ENCODE measurements around the gene MYOT. TPM values are rescaled to one million over a fixed set of nuclear protein-coding genes. Genes with fewer than 3 reads are reported as not detected.

MYOT gene
- total RNA-seq, 1 donor from 2014 or later: not detected

DNA sequence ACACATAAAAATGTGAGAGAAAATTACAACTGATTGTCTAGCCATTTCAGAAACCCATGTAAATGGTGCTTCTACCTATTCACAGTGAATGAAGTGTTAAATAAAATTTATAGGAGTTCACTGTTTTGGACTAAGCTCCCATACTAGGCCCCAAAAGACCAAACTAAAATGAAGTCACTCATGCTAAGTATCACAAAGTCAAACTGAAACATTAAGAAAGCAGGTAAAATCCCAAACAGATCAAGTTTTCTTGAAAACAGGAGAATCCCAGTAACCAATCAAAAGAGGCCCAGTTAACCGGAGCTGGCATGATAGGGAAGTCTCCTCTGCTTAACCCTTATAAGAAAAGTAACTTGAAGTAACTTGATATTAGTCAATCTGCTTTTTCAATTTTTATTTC is 35.2 kb upstream of the MYOT start:
- H3K4me3 Mint-ChIP-seq (ENCODE audit: unreplicated experiment): no peak overlapping the region

DNA sequence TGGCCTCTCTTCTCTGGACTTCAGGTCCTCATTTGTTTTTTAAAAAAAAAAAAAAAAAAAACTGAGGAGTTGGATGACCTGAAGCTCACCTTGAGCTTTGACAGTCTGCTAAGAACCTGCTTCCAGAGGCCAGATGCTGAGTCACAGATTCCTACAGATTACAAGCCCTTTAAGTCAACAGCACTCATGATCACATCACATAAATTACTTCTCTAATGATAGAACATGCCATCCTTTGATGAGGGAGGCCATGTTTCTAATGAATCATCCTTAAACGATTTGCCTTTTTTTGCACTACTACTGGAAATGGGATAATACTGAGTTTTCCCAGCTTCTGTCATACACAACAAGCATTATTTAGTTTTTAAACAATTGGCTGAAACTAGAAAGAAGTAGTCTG is 34.2 kb upstream of the MYOT start:
- DNase-seq (ENCODE audit: extremely low spot score, unreplicated experiment): no peak
- TF ChIP-seq, protein P1, sequence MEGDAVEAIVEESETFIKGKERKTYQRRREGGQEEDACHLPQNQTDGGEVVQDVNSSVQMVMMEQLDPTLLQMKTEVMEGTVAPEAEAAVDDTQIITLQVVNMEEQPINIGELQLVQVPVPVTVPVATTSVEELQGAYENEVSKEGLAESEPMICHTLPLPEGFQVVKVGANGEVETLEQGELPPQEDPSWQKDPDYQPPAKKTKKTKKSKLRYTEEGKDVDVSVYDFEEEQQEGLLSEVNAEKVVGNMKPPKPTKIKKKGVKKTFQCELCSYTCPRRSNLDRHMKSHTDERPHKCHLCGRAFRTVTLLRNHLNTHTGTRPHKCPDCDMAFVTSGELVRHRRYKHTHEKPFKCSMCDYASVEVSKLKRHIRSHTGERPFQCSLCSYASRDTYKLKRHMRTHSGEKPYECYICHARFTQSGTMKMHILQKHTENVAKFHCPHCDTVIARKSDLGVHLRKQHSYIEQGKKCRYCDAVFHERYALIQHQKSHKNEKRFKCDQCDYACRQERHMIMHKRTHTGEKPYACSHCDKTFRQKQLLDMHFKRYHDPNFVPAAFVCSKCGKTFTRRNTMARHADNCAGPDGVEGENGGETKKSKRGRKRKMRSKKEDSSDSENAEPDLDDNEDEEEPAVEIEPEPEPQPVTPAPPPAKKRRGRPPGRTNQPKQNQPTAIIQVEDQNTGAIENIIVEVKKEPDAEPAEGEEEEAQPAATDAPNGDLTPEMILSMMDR (IDR thresholded peaks at IDR 0.05): no peak
- Mint-ChIP-seq H3K27ac (ENCODE audit: unreplicated experiment) (no peak overlapping the region), H3K4me3 (ENCODE audit: unreplicated experiment) (no peak overlapping the region), H3K27me3 (ENCODE audit: unreplicated experiment) (peaks cover 9% of the 10 kb centered on the region), H3K9me3 (ENCODE audit: unreplicated experiment) (no peaks in the 10 kb centered on the region), H3K4me1 (ENCODE audit: unreplicated experiment) (peaks cover 22% of the 10 kb centered on the region), H3K36me3 (ENCODE audit: unreplicated experiment) (no peaks in the 10 kb centered on the region)

More for the DNA sequence above, 35.2 kb upstream of the MYOT start:
- H3K27me3 Mint-ChIP-seq (ENCODE audit: unreplicated experiment): peaks cover 5% of the 10 kb centered on the region
- no peaks in the 10 kb centered on the region for H3K36me3 Mint-ChIP-seq (ENCODE audit: unreplicated experiment)
- DNase-seq (ENCODE audit: extremely low spot score, unreplicated experiment): no peak
- no peak overlapping the region for H3K27ac Mint-ChIP-seq (ENCODE audit: unreplicated experiment)
- H3K4me1 Mint-ChIP-seq (ENCODE audit: unreplicated experiment): peaks cover 17% of the 10 kb centered on the region
- TF ChIP-seq, protein P1 (IDR thresholded peaks at IDR 0.05): no peak
- H3K9me3 Mint-ChIP-seq (ENCODE audit: unreplicated experiment): no peaks in the 10 kb centered on the region

DNA sequence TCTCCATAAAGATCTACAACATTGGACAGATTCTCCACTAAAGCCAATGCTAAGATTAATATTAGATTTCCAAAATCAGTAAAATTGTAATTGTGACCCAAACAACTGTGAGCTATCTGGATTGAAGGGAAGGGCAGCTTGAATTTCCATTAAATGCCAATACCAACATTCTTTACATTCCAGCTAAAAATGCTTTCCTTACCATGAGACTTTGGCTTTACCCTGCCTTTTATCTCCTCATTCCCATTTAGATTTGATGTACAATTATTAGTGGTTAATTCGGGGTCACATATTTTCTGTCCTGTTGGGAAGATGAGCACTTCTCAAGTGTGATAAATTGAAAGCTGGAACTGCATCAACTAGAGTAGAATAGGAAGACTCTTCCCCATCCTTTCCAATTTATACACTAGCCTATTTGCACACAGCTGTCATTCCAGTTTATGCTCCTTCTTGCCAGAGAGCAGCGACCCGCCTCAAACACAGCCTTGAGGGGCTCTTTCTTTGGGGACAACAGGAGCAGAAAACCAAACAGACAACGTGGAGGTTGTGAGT is 33.1 kb upstream of the MYOT start:
- Mint-ChIP-seq H3K27ac (ENCODE audit: unreplicated experiment) (no peak overlapping the region), H3K27me3 (ENCODE audit: unreplicated experiment) (peaks cover 5% of the 10 kb centered on the region), H3K9me3 (ENCODE audit: unreplicated experiment) (no peaks in the 10 kb centered on the region), H3K4me1 (ENCODE audit: unreplicated experiment) (peaks cover 25% of the 10 kb centered on the region), H3K36me3 (ENCODE audit: unreplicated experiment) (no peaks in the 10 kb centered on the region), H3K4me3 (ENCODE audit: unreplicated experiment) (no peak overlapping the region)
- TF ChIP-seq, protein P1 (IDR thresholded peaks at IDR 0.05): no peak
- no peak for DNase-seq (ENCODE audit: extremely low spot score, unreplicated experiment)

DNA sequence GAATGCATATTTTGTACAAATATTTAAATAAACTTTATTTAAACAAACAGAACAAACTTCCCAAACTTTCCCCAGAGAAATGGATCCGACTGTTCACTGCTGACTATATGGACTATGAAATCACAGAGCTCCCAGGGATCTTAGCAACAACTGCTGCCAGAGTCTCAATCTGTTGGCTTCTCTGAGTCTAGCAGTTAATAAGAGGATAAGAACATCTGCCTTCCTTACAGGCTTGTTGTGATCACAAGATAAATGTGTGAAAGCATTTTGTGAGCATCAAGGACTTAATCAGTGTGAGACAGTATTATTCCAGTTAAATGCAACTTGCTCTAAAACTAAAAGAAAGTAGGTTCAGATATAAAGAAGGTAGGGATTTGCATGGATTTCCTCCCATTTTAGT is 31.4 kb upstream of the MYOT start:
- Mint-ChIP-seq H3K27me3 (ENCODE audit: unreplicated experiment) (peaks cover 5% of the 10 kb centered on the region), H3K4me3 (ENCODE audit: unreplicated experiment) (no peak overlapping the region), H3K36me3 (ENCODE audit: unreplicated experiment) (no peaks in the 10 kb centered on the region), H3K9me3 (ENCODE audit: unreplicated experiment) (no peaks in the 10 kb centered on the region), H3K4me1 (ENCODE audit: unreplicated experiment) (peaks cover 25% of the 10 kb centered on the region), H3K27ac (ENCODE audit: unreplicated experiment) (no peak overlapping the region)
- TF ChIP-seq, protein P1 (IDR thresholded peaks at IDR 0.05): no peak
- DNase-seq (ENCODE audit: extremely low spot score, unreplicated experiment): no peak

DNA sequence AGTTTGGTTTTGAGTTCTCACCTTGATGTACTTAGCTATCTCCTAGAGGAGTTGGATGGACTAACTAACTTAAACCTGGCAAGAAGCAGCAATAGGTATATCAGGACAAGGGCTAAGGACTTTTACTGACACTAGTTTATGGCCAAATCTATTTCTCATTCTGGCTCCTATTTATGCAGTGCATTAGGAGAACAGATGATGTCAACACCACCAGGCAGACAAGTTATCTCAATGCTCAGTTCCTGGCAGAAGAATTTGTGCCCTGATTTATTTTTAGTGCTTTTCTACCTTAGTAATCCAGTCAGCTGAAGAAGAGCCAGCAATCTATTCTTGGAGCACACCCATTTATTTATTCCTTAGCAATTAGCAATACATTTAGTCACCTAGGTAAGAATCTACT is 30.7 kb upstream of the MYOT start:
- Mint-ChIP-seq H3K4me1 (ENCODE audit: unreplicated experiment) (peaks cover 26% of the 10 kb centered on the region), H3K36me3 (ENCODE audit: unreplicated experiment) (no peaks in the 10 kb centered on the region), H3K27me3 (ENCODE audit: unreplicated experiment) (peaks cover 5% of the 10 kb centered on the region), H3K27ac (ENCODE audit: unreplicated experiment) (no peak overlapping the region), H3K4me3 (ENCODE audit: unreplicated experiment) (no peak overlapping the region), H3K9me3 (ENCODE audit: unreplicated experiment) (no peaks in the 10 kb centered on the region)
- TF ChIP-seq, protein P1 (IDR thresholded peaks at IDR 0.05): no peak
- DNase-seq (ENCODE audit: extremely low spot score, unreplicated experiment): no peak

All from osteocyte (in vitro differentiated cells).